ENCODE results near the gene HOXC13. TPM values are rescaled to one million over a fixed set of nuclear protein-coding genes. Genes with fewer than 3 reads are reported as not detected.

HOXC13 gene
- polyA plus RNA-seq, 1 donor (not counting 4 experiments of a cell fraction or from before 2014, with no cell fraction given) = 4.8 TPM

GRCh38 chr12:53985692-53985993, 47.0 kb downstream of the HOXC13 start:
- Histone ChIP-seq H3K9me1 (ENCODE audit: control insufficient read depth, extremely low read depth, insufficient read depth, low read length) (no peaks in the 10 kb centered on the region), H3K4me2 (ENCODE audit: control insufficient read depth, extremely low read depth, insufficient read depth, low read depth, low read length) (peak overlapping the region; percentile 94), H3K9ac (ENCODE audit: control insufficient read depth, extremely low read depth, insufficient read depth, low read length) (peak overlapping the region; percentile 90), H3K36me3 (ENCODE audit: control insufficient read depth in 2 of 2, extremely low read depth in 1 of 2, insufficient read depth in 2 of 2, low read length in 2 of 2) (peaks cover 0 to 1% of the 10 kb centered on the region in 2 experiments), H3K4me3 (ENCODE audit: control insufficient read depth in 2 of 3, extremely low read depth in 1 of 3, insufficient read depth in 2 of 3, low read depth in 1 of 3, low read length in 3 of 3) (peak overlapping the region; percentile 73 to 91 (median 90)), H3K79me2 (ENCODE audit: control insufficient read depth, insufficient read depth, low read length) (peaks cover 67% of the 10 kb centered on the region), H3K9me3 (ENCODE audit: control insufficient read depth, low read depth, low read length) (no peaks in the 10 kb centered on the region), H2AFZ (ENCODE audit: control insufficient read depth, low read length) (peak overlapping the region; percentile 61), H4K20me1 (ENCODE audit: control insufficient read depth, extremely low read depth, insufficient read depth, low read length) (no peaks in the 10 kb centered on the region), H3K4me1 (ENCODE audit: control insufficient read depth, extremely low read depth, insufficient read depth, low read length) (peaks cover 33% of the 10 kb centered on the region), H3K27me3 (ENCODE audit: control insufficient read depth, extremely low read depth, insufficient read depth, low read length) (no peaks in the 10 kb centered on the region), H3K27ac (ENCODE audit: control insufficient read depth, insufficient read depth, low read length) (peak overlapping the region; percentile 83)
- DNase-seq (ENCODE audit: low read depth, low spot score) (no peak), FAIRE-seq (no peak)
- TF ChIP-seq CTCF (optimal IDR thresholded peaks at IDR 0.05 in 1 of 3, IDR thresholded peaks at IDR 0.05 in 1 of 3, conservative IDR thresholded peaks at IDR 0.05 in 1 of 3; ENCODE audit: extremely low read depth in 1 of 3, insufficient read depth in 2 of 3, low read length in 3 of 3) (no peak), EZH2 (IDR thresholded peaks at IDR 0.05; ENCODE audit: low read length) (no peak)
- dilution Hi-C loops (cut with MboI; ENCODE audit: extremely low pct_ligation_motif_present, low sequenced_read_pairs) = no loop called here

- TF ChIP-seq CTCF (optimal IDR thresholded peaks at IDR 0.05 in 1 of 3, IDR thresholded peaks at IDR 0.05 in 1 of 3, conservative IDR thresholded peaks at IDR 0.05 in 1 of 3; ENCODE audit: extremely low read depth in 1 of 3, insufficient read depth in 2 of 3, low read length in 3 of 3) = no peak
- TF ChIP-seq EZH2 (IDR thresholded peaks at IDR 0.05; ENCODE audit: low read length) = no peak
- Histone ChIP-seq H3K27ac (ENCODE audit: control insufficient read depth, insufficient read depth, low read length) (peak overlapping the region; percentile 83), H3K27me3 (ENCODE audit: control insufficient read depth, extremely low read depth, insufficient read depth, low read length) (no peaks in the 10 kb centered on the region), H2AFZ (ENCODE audit: control insufficient read depth, low read length) (peak overlapping the region; percentile 61), H3K4me1 (ENCODE audit: control insufficient read depth, extremely low read depth, insufficient read depth, low read length) (peaks cover 33% of the 10 kb centered on the region), H3K36me3 (ENCODE audit: control insufficient read depth in 2 of 2, extremely low read depth in 1 of 2, insufficient read depth in 2 of 2, low read length in 2 of 2) (peaks cover 0 to 2% of the 10 kb centered on the region in 2 experiments), H3K9me3 (ENCODE audit: control insufficient read depth, low read depth, low read length) (no peaks in the 10 kb centered on the region), H3K4me3 (ENCODE audit: control insufficient read depth in 2 of 3, extremely low read depth in 1 of 3, insufficient read depth in 2 of 3, low read depth in 1 of 3, low read length in 3 of 3) (peak overlapping the region; percentile 73 to 91 (median 90)), H4K20me1 (ENCODE audit: control insufficient read depth, extremely low read depth, insufficient read depth, low read length) (no peaks in the 10 kb centered on the region), H3K9me1 (ENCODE audit: control insufficient read depth, extremely low read depth, insufficient read depth, low read length) (no peaks in the 10 kb centered on the region), H3K9ac (ENCODE audit: control insufficient read depth, extremely low read depth, insufficient read depth, low read length) (peak overlapping the region; percentile 90), H3K79me2 (ENCODE audit: control insufficient read depth, insufficient read depth, low read length) (peaks cover 72% of the 10 kb centered on the region), H3K4me2 (ENCODE audit: control insufficient read depth, extremely low read depth, insufficient read depth, low read depth, low read length) (peak overlapping the region; percentile 94)
- no peak for FAIRE-seq
- dilution Hi-C loops (cut with MboI; ENCODE audit: extremely low pct_ligation_motif_present, low sequenced_read_pairs) = no loop called here
- DNase-seq (ENCODE audit: low read depth, low spot score) = no peak
These were observed 47.5 kb downstream of the HOXC13 start for GRCh38 chr12:53985994-53986685.

All from keratinocyte (primary cell).